Measurements from ENCODE around the gene FADS1.

The FADS1 gene

GRCh38 chr11:61763930-61764605 lies 52.7 kb downstream of the FADS1 start:
- Histone ChIP-seq H3K4me1 (ENCODE audit: insufficient read depth, low read length, severe bottlenecking) (no peaks in the 10 kb centered on the region), H3K9ac (ENCODE audit: low read length) (no peak overlapping the region), H4K20me1 (ENCODE audit: insufficient read depth, low read length) (no peaks in the 10 kb centered on the region), H3K4me3 (ENCODE audit: low read depth, low read length, poor library complexity, severe bottlenecking) (no peak overlapping the region), H3K4me2 (ENCODE audit: low read length) (no peak overlapping the region), H3K9me2 (ENCODE audit: low read depth, low read length) (no peaks in the 10 kb centered on the region), H3K27me3 (ENCODE audit: insufficient read depth, low read length) (no peaks in the 10 kb centered on the region), H3K27ac (ENCODE audit: low read depth, low read length, poor library complexity, severe bottlenecking) (no peak overlapping the region), H3K79me2 (ENCODE audit: insufficient read depth, low read length) (no peaks in the 10 kb centered on the region), H3K36me3 (ENCODE audit: insufficient read depth, low read length) (no peaks in the 10 kb centered on the region), H3F3A (ENCODE audit: insufficient read depth, low read length) (no peaks in the 10 kb centered on the region), H3K9me3 (ENCODE audit: low read length) (no peaks in the 10 kb centered on the region), H2AFZ (ENCODE audit: low read length) (no peak overlapping the region)
- TF ChIP-seq CTCF (IDR thresholded peaks at IDR 0.05; ENCODE audit: low read length) (no peak), EZH2 (IDR thresholded peaks at IDR 0.05; ENCODE audit: borderline replicate concordance, low read length) (no peak)

GRCh38 chr11:61762798-61763197 lies 54.0 kb downstream of the FADS1 start:
- no peaks in the 10 kb centered on the region for H3K27me3 ChIP-seq (ENCODE audit: insufficient read depth, low read length)
- H3K9me3 ChIP-seq (ENCODE audit: low read length) = no peaks in the 10 kb centered on the region

GRCh38 chr11:61762223-61762615 lies 54.6 kb downstream of the FADS1 start:
- H3K9me2 ChIP-seq (ENCODE audit: low read depth, low read length) = no peaks in the 10 kb centered on the region
- no peaks in the 10 kb centered on the region for H3K4me1 ChIP-seq (ENCODE audit: insufficient read depth, low read length, severe bottlenecking)
- H3K9me3 ChIP-seq (ENCODE audit: low read length) = no peaks in the 10 kb centered on the region
- no peak overlapping the region for H3K4me2 ChIP-seq (ENCODE audit: low read length)
- H3F3A ChIP-seq (ENCODE audit: insufficient read depth, low read length) = no peaks in the 10 kb centered on the region
- no peak overlapping the region for H3K9ac ChIP-seq (ENCODE audit: low read length)
- H3K27ac ChIP-seq (ENCODE audit: low read depth, low read length, poor library complexity, severe bottlenecking) = no peak overlapping the region
- TF ChIP-seq EZH2 (IDR thresholded peaks at IDR 0.05; ENCODE audit: borderline replicate concordance, low read length) (no peak), CTCF (IDR thresholded peaks at IDR 0.05; ENCODE audit: low read length) (no peak)
- no peaks in the 10 kb centered on the region for H3K79me2 ChIP-seq (ENCODE audit: insufficient read depth, low read length)
- no peak overlapping the region for H3K4me3 ChIP-seq (ENCODE audit: low read depth, low read length, poor library complexity, severe bottlenecking)
- no peaks in the 10 kb centered on the region for H3K36me3 ChIP-seq (ENCODE audit: insufficient read depth, low read length)
- no peaks in the 10 kb centered on the region for H3K27me3 ChIP-seq (ENCODE audit: insufficient read depth, low read length)
- no peaks in the 10 kb centered on the region for H4K20me1 ChIP-seq (ENCODE audit: insufficient read depth, low read length)
- H2AFZ ChIP-seq (ENCODE audit: low read length) = no peak overlapping the region

More at GRCh38 chr11:61762798-61763197, 54.0 kb downstream of the FADS1 start:
- H3K27ac ChIP-seq (ENCODE audit: low read depth, low read length, poor library complexity, severe bottlenecking) = no peak overlapping the region
- no peak overlapping the region for H3K4me2 ChIP-seq (ENCODE audit: low read length)
- H3K4me3 ChIP-seq (ENCODE audit: low read depth, low read length, poor library complexity, severe bottlenecking) = no peak overlapping the region
- H3K79me2 ChIP-seq (ENCODE audit: insufficient read depth, low read length) = no peaks in the 10 kb centered on the region
- TF ChIP-seq EZH2 (IDR thresholded peaks at IDR 0.05; ENCODE audit: borderline replicate concordance, low read length) (no peak), CTCF (IDR thresholded peaks at IDR 0.05; ENCODE audit: low read length) (no peak)
- no peak overlapping the region for H3K9ac ChIP-seq (ENCODE audit: low read length)
- H2AFZ ChIP-seq (ENCODE audit: low read length) = no peak overlapping the region
- H3K4me1 ChIP-seq (ENCODE audit: insufficient read depth, low read length, severe bottlenecking) = no peaks in the 10 kb centered on the region
- H3K9me2 ChIP-seq (ENCODE audit: low read depth, low read length) = no peaks in the 10 kb centered on the region
- H3F3A ChIP-seq (ENCODE audit: insufficient read depth, low read length) = no peaks in the 10 kb centered on the region
- H3K36me3 ChIP-seq (ENCODE audit: insufficient read depth, low read length) = no peaks in the 10 kb centered on the region
- H4K20me1 ChIP-seq (ENCODE audit: insufficient read depth, low read length) = no peaks in the 10 kb centered on the region
